NCI-H1092 (cell line): ENCODE data around the gene ERBB4.

ENCODE experiments used
- DNase-seq: peaks from one replicate; lab custom pipeline; 2025; lab: John Stamatoyannopoulos, UW

ERBB4 gene

GRCh38 chr2:211928201-211928600, 610.4 kb downstream of the ERBB4 start:
- no peak for DNase-seq

- DNase-seq: no peak
Measured at GRCh38 chr2:211923019-211923418, 615.6 kb downstream of the ERBB4 start.

GRCh38 chr2:211903961-211904360, 634.6 kb downstream of the ERBB4 start:
- DNase-seq: no peak

GRCh38 chr2:211901226-211901846, 637.3 kb downstream of the ERBB4 start:
- no peak for DNase-seq

GRCh38 chr2:211900518-211900917, 638.1 kb downstream of the ERBB4 start:
- DNase-seq: no peak

GRCh38 chr2:211900000-211900399, 638.6 kb downstream of the ERBB4 start:
- no peak for DNase-seq

GRCh38 chr2:211898702-211899101, 639.9 kb downstream of the ERBB4 start:
- DNase-seq: no peak

GRCh38 chr2:211881449-211881848, 657.2 kb downstream of the ERBB4 start:
- DNase-seq: no peak

- no peak for DNase-seq
Measured at GRCh38 chr2:211879323-211879722, 659.3 kb downstream of the ERBB4 start.

GRCh38 chr2:211877061-211877460, 661.5 kb downstream of the ERBB4 start:
- DNase-seq: no peak

- no peak for DNase-seq
Measured at GRCh38 chr2:211875488-211875887, 663.1 kb downstream of the ERBB4 start.

GRCh38 chr2:211868996-211869533, 669.5 kb downstream of the ERBB4 start:
- DNase-seq: no peak

- no peak for DNase-seq
Measured at GRCh38 chr2:211867845-211868451, 670.7 kb downstream of the ERBB4 start.

- DNase-seq: no peak
Measured at GRCh38 chr2:211864328-211864727, 674.3 kb downstream of the ERBB4 start.

GRCh38 chr2:211860224-211860623, 678.4 kb downstream of the ERBB4 start:
- no peak for DNase-seq

- DNase-seq: no peak
Measured at GRCh38 chr2:211854832-211855231, 683.8 kb downstream of the ERBB4 start.

- no peak for DNase-seq
Measured at GRCh38 chr2:211846714-211847113, 691.9 kb downstream of the ERBB4 start.

- no peak for DNase-seq
Measured at GRCh38 chr2:211846036-211846400, 692.6 kb downstream of the ERBB4 start.

GRCh38 chr2:211845338-211846035, 693.1 kb downstream of the ERBB4 start:
- no peak for DNase-seq

- DNase-seq: no peak
Measured at GRCh38 chr2:211837706-211838105, 700.9 kb downstream of the ERBB4 start.

GRCh38 chr2:211837206-211837605, 701.4 kb downstream of the ERBB4 start:
- DNase-seq: no peak

- DNase-seq: peak; percentile 4
Measured at GRCh38 chr2:211836409-211836808, 702.2 kb downstream of the ERBB4 start.

GRCh38 chr2:211835695-211836094, 702.9 kb downstream of the ERBB4 start:
- DNase-seq: no peak
